ENCODE data around the gene HNRNPF.

HNRNPF gene

GRCh38 chr10:43440463-43441134 lies 31.6 kb upstream of the HNRNPF start:
- ChIA-PET POLR2A (no interaction called here), CTCF (interaction anchor here (0.6 kb wide), 1 partner anchor 91 kb away, joined by 3 read pairs; no protein-coding TSS in a partner anchor)

DNA sequence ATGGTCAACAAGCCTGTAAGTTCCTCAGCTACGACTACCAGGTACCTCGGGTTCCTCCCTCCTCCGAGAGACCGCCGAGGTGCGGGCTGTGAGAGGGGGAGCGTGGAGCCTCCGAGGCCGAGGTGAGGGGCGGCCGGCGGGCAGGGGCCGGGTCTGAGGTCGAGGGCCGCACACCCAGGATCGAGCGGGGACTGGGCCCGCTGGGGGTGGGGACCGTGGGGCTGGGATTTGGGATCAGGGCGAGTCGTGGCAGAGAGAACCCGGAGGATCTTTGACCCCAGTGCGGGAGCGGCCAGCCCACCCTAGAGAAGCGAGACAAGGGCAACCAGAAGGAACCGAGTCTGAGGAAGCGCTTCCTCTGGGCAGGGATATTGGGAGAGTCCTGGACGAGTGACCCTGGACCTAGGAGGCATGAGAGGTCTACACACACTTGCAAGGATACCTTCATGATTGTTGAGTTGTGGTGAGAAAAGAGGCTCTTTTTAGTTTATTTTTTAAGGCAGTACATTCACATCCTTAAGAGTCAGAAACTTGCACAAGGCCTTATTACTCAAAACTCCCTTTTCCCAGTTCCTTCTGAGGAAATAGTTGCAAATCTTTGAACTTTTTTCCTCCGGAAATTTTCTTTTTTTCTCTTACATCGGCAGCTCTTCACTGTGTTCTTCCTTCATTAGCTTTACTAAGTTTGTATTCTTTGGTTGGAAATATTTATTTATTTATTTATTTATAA lies 28.3 kb upstream of the HNRNPF start:
- Histone ChIP-seq H3K36me3 (ENCODE audit: control insufficient read depth in 2 of 2, insufficient read depth in 1 of 2, low read length in 2 of 2) (no peaks in the 10 kb centered on the region; a peak in 1 of 3 replicates), H3K9me3 (ENCODE audit: control insufficient read depth, insufficient read depth, low read depth, low read length) (no peaks in the 10 kb centered on the region), H3K4me1 (ENCODE audit: control insufficient read depth, insufficient read depth, low read length) (peaks cover 3% of the 10 kb centered on the region; the same call in 1 of the 2 replicates), H3K4me3 (ENCODE audit: low read depth, low read length) (peak overlapping the region; percentile 88), H3K27ac (ENCODE audit: extremely low read depth, low read depth, low read length) (no peak overlapping the region; the same call in 1 of the 2 replicates)
- POLR2A ChIA-PET = interaction anchor here (0.6 to 1.6 kb wide), 5 partner anchors 15 to 269 kb away, joined by 3 to 6 read pairs (median 5); partner anchors contain the start of gene HNRNPF
- TF ChIP-seq SCRT2 (tag by site-specific recombination; IDR thresholded peaks at IDR 0.05) (no peak), SP2 (tag by site-specific recombination; IDR thresholded peaks at IDR 0.05) (0 out of 2 replicates have a peak, but pooled peaks have one; percentile 13), ZBTB17 (tag by site-specific recombination; IDR thresholded peaks at IDR 0.05) (peak; percentile 53), SP3 (tag by site-specific recombination; IDR thresholded peaks at IDR 0.05) (peak; percentile 19; the same call in 1 of the 2 replicates), ZNF549 (tag by site-specific recombination; IDR thresholded peaks at IDR 0.05) (no peak), ZNF645 (tag by site-specific recombination; IDR thresholded peaks at IDR 0.05) (no peak), ZNF561 (tag by site-specific recombination; IDR thresholded peaks at IDR 0.05; ENCODE audit: borderline replicate concordance) (0 out of 2 replicates have a peak, but pooled peaks have one; percentile 0), KLF9 (tag by site-specific recombination; IDR thresholded peaks at IDR 0.05; ENCODE audit: low read depth) (0 out of 2 replicates have a peak, but pooled peaks have one; percentile 27), ZBTB20 (tag by site-specific recombination; IDR thresholded peaks at IDR 0.05) (peak; percentile 61; the same call in 1 of the 2 replicates), SETDB1 (IDR thresholded peaks at IDR 0.05; ENCODE audit: insufficient read length, low read length) (no peak)
- TF ChIP-seq, protein P1, sequence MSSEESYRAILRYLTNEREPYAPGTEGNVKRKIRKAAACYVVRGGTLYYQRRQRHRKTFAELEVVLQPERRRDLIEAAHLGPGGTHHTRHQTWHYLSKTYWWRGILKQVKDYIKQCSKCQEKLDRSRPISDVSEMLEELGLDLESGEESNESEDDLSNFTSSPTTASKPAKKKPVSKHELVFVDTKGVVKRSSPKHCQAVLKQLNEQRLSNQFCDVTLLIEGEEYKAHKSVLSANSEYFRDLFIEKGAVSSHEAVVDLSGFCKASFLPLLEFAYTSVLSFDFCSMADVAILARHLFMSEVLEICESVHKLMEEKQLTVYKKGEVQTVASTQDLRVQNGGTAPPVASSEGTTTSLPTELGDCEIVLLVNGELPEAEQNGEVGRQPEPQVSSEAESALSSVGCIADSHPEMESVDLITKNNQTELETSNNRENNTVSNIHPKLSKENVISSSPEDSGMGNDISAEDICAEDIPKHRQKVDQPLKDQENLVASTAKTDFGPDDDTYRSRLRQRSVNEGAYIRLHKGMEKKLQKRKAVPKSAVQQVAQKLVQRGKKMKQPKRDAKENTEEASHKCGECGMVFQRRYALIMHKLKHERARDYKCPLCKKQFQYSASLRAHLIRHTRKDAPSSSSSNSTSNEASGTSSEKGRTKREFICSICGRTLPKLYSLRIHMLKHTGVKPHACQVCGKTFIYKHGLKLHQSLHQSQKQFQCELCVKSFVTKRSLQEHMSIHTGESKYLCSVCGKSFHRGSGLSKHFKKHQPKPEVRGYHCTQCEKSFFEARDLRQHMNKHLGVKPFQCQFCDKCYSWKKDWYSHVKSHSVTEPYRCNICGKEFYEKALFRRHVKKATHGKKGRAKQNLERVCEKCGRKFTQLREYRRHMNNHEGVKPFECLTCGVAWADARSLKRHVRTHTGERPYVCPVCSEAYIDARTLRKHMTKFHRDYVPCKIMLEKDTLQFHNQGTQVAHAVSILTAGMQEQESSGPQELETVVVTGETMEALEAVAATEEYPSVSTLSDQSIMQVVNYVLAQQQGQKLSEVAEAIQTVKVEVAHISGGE (tag by site-specific recombination; conservative IDR thresholded peaks at IDR 0.05; ENCODE audit: low read depth) = peak; percentile 67; the same call in 1 of the 2 replicates
- CTCF ChIA-PET = interaction anchor here (0.6 to 1.1 kb wide), 3 partner anchors 15 to 347 kb away, joined by 3 to 4 read pairs (median 3); no protein-coding TSS in a partner anchor

More at GRCh38 chr10:43440463-43441134, 31.6 kb upstream of the HNRNPF start:
- Histone ChIP-seq H3K4me3 (ENCODE audit: low read depth, low read length) (no peak overlapping the region), H3K27ac (ENCODE audit: extremely low read depth, low read depth, low read length) (no peak overlapping the region), H3K4me1 (ENCODE audit: control insufficient read depth, insufficient read depth, low read length) (peaks cover 3% of the 10 kb centered on the region; the same call in 1 of the 2 replicates), H3K36me3 (ENCODE audit: control insufficient read depth in 2 of 2, insufficient read depth in 1 of 2, low read length in 2 of 2) (no peaks in the 10 kb centered on the region; a peak in 1 of 3 replicates), H3K9me3 (ENCODE audit: control insufficient read depth, insufficient read depth, low read depth, low read length) (no peaks in the 10 kb centered on the region)
- peak; percentile 83 for TF ChIP-seq ZNF362 (tag by site-specific recombination; IDR thresholded peaks at IDR 0.05)
- no peak for TF ChIP-seq ZNF184 (tag by site-specific recombination; IDR thresholded peaks at IDR 0.05)

Data from HEK293 (cell line).